GM12878 (cell line): ENCODE measurements around the gene PSMB10.

Source experiments
- NBN ChIP-seq: fragments of 450-650 bp; IDR thresholded peaks from 2 replicates; pipeline ENCODE4 v1.6.1; 2016
- ZSCAN29 ChIP-seq: fragments of 450-650 bp; IDR thresholded peaks from 2 replicates; pipeline ENCODE4 v1.6.1; 2017; ENCODE audit warnings: mild to moderate bottlenecking, moderate library complexity
- TF ChIP-seq, protein P1 (sequence below): IDR thresholded peaks from 2 replicates; pipeline ENCODE4 v1.6.1; 2012; ENCODE audit warnings: mild to moderate bottlenecking, low read depth, low read length

DNA sequence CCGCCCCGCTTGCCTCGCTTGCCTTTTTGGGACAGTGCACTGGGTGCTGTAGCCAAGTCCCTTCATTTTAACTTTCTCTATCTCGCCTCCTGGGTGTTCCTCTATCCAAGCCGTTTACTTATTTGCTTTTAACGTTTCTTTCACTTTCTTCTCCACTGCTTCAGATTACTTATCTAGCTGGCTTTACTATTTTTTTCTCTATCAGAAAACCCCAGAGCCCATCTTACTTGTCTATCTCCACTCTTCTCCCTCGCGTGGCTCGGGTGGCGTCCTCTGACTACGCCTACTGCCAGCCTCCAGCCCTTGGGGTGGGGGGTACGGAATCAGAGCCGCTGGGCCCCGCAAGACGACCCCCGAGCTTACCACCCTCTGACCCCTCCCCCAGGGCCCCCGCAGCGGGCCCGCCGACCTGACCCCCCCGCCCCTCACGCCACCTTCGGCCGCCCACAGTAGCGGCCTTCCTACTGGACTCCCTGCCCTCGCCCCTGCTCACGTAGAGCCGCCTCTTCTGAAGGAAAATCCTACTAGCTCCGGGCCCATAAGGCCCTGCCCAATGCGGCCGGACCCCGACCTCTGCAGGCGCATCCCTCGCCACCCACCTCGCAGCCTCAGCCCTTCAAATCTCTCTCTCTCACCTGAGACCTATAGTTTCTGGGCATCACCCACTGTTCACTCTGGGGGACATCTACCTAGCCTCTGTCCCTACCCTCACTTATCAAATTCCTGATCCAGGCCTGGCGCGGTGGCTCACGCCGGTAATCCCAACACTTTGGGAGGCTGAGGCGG lies 32.8 kb upstream of the PSMB10 start:
- TF ChIP-seq, protein P1, sequence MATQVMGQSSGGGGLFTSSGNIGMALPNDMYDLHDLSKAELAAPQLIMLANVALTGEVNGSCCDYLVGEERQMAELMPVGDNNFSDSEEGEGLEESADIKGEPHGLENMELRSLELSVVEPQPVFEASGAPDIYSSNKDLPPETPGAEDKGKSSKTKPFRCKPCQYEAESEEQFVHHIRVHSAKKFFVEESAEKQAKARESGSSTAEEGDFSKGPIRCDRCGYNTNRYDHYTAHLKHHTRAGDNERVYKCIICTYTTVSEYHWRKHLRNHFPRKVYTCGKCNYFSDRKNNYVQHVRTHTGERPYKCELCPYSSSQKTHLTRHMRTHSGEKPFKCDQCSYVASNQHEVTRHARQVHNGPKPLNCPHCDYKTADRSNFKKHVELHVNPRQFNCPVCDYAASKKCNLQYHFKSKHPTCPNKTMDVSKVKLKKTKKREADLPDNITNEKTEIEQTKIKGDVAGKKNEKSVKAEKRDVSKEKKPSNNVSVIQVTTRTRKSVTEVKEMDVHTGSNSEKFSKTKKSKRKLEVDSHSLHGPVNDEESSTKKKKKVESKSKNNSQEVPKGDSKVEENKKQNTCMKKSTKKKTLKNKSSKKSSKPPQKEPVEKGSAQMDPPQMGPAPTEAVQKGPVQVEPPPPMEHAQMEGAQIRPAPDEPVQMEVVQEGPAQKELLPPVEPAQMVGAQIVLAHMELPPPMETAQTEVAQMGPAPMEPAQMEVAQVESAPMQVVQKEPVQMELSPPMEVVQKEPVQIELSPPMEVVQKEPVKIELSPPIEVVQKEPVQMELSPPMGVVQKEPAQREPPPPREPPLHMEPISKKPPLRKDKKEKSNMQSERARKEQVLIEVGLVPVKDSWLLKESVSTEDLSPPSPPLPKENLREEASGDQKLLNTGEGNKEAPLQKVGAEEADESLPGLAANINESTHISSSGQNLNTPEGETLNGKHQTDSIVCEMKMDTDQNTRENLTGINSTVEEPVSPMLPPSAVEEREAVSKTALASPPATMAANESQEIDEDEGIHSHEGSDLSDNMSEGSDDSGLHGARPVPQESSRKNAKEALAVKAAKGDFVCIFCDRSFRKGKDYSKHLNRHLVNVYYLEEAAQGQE = no peak
- TF ChIP-seq ZSCAN29 (no peak), NBN (no peak)
